Colonic mucosa (tissue), 4 donors: ENCODE data around the gene OR10S1. TPM values are rescaled to one million over a fixed set of nuclear protein-coding genes. Genes with fewer than 3 reads are reported as not detected.

Experiments used
- DNase-seq: peaks from one replicate; pipeline ENCODE4 v3.0.0-alpha.2; 2020
- H3K27ac ChIP-seq: fragments of 200-600 bp; one replicate; pipeline ENCODE4 v1.8.0; 2021
- H3K27me3 ChIP-seq: fragments of 200-600 bp; one replicate; pipeline ENCODE4 v1.8.0; 2021
- H3K36me3 ChIP-seq: fragments of 200-600 bp; one replicate; pipeline ENCODE4 v1.8.0; 2021
- H3K4me1 ChIP-seq: fragments of 200-600 bp; one replicate; pipeline ENCODE4 v1.8.0; 2021; ENCODE audit warnings: mild to moderate bottlenecking
- H3K4me3 ChIP-seq: fragments of 200-600 bp; one replicate; pipeline ENCODE4 v1.8.0; 2021
- H3K9ac ChIP-seq, 2 donors: one replicate each; pipeline ENCODE4 v1.7.0; 2013; ENCODE audit warnings: control low read depth in 2 of 2, low read depth in 2 of 2, low read length in 2 of 2
- H3K9me3 ChIP-seq: fragments of 200-600 bp; one replicate; pipeline ENCODE4 v1.8.0; 2021
- intact Hi-C: fragments of 100-400 bp; cut with DNase I; formaldehyde crosslinking; loops from one replicate; pipeline ENCODE4 v1.14.1; 2022
- total RNA-seq, 2 donors: library from RNA; stranded (reverse); fragmentation: NEBNext Ultra II Directional in 1 of 2; extraction: Animal tissue kit (Norgen Biotek cat#: 25700) in 1 of 2; gene quantifications; one replicate each; pipeline ENCODE4 v1.2.1, GENCODE V29; 2021
- TF ChIP-seq, protein P1 (sequence below): fragments of 200-600 bp; IDR thresholded peaks from one replicate; pipeline ENCODE4 v1.8.0; 2022; ENCODE audit warnings: antibody characterized with exemption, mild to moderate bottlenecking
- donor health status: healthy.
- donor health status: DM: no; HTN: no; CAD: no.
- donor health status: DM: no; HTN: no; CAD: no.

OR10S1 gene
- total RNA-seq, 2 donors from 2014 or later = not detected

DNA sequence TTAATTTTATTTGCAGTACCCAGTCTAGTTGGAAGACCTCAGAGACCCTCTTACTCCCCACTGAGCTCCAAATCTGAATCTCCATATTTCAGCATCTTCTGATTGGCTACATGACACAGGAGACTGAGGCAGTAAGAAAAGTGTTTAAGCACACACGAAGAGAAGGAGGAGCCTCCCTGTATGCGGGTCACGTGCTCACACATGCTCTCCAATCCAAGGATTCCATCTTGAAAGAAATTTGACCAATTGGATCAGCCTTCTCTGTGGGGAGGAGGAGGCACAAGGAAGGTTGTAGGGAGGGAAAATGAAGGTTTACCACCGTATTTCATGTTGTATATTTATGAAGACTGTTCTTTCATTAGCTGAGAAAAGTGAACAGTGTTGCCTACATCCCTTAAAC is 35.2 kb downstream of the OR10S1 start:
- Histone ChIP-seq H3K4me1 (no peaks in the 10 kb centered on the region), H3K27me3 (no peaks in the 10 kb centered on the region)

DNA sequence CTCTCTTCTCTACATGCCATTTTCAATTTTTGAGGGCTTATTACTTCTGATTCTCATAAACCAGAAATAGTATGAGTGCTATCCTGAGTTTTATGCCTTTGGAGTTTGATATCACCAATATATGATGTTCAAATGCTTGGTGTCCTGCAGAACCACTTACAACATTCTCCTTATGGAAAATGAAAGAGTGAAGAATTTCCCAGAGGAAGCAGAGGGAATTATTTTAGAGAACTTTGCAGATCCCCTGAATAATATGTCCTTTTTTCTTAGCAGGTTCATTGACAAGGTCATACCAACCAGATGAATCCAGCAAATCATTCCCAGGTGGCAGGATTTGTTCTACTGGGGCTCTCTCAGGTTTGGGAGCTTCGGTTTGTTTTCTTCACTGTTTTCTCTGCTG is 38.3 kb downstream of the OR10S1 start, which contains the start of gene OR4D5:
Gene OR4D5 (plus strand): TSS at position 301 of the 400 bp plus-strand sequence. CDS start 0 bp downstream, at position 301.
- Histone ChIP-seq H3K9me3 (no peaks in the 10 kb centered on the region), H3K27me3 (no peaks in the 10 kb centered on the region), H3K9ac (no peak within 1 kb of the TSS), H3K4me3 (no peak within 1 kb of the TSS), H3K4me1 (no peaks in the 10 kb centered on the region), H3K36me3 (no peaks in the 10 kb centered on the region), H3K27ac (no peak within 1 kb of the TSS)
- intact Hi-C loops = no loop called here
- no peak for DNase-seq
- TF ChIP-seq, protein P1, sequence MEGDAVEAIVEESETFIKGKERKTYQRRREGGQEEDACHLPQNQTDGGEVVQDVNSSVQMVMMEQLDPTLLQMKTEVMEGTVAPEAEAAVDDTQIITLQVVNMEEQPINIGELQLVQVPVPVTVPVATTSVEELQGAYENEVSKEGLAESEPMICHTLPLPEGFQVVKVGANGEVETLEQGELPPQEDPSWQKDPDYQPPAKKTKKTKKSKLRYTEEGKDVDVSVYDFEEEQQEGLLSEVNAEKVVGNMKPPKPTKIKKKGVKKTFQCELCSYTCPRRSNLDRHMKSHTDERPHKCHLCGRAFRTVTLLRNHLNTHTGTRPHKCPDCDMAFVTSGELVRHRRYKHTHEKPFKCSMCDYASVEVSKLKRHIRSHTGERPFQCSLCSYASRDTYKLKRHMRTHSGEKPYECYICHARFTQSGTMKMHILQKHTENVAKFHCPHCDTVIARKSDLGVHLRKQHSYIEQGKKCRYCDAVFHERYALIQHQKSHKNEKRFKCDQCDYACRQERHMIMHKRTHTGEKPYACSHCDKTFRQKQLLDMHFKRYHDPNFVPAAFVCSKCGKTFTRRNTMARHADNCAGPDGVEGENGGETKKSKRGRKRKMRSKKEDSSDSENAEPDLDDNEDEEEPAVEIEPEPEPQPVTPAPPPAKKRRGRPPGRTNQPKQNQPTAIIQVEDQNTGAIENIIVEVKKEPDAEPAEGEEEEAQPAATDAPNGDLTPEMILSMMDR = no peak

More for the DNA sequence above, 35.2 kb downstream of the OR10S1 start:
- Histone ChIP-seq H3K9me3 (no peaks in the 10 kb centered on the region), H3K36me3 (no peaks in the 10 kb centered on the region), H3K4me3 (no peak overlapping the region), H3K9ac (no peak overlapping the region), H3K27ac (no peak overlapping the region)
- no peak for DNase-seq
- intact Hi-C loops = no loop called here
- TF ChIP-seq, protein P1 = no peak

Other genes starting within 250 kb of the OR10S1 start
- gene ZNF202, start 236.1 kb downstream of the OR10S1 start, total RNA-seq = 1 to 10 TPM; 7.4 to 8.5 TPM
- gene OR6X1, start 223.3 kb downstream of the OR10S1 start, total RNA-seq = not detected
- gene OR6M1, start 171.4 kb downstream of the OR10S1 start, total RNA-seq = not detected
- gene TMEM225, start 92.1 kb downstream of the OR10S1 start, total RNA-seq = not detected
- gene OR8D4, start 75.6 kb downstream of the OR10S1 start, total RNA-seq = 1 to 10 TPM in 1 of 2 donors, under 1 TPM in 1; 0.64 to 1.3 TPM
- 1 to 10 TPM in 1 of 2 donors, under 1 TPM in 1; 0.45 to 1.2 TPM for gene OR4D5, start 38.2 kb downstream of the OR10S1 start, total RNA-seq
- gene OR6T1, start 33.9 kb downstream of the OR10S1 start, total RNA-seq = not detected
- not detected for gene OR10G6, start 17.4 kb upstream of the OR10S1 start, total RNA-seq
- under 1 TPM; 0.12 to 0.69 TPM for gene OR10G4, start 35.2 kb upstream of the OR10S1 start, total RNA-seq
- under 1 TPM in 1 of 2 donors, not detected in 1; 0.32 TPM for gene OR10G9, start 45.2 kb upstream of the OR10S1 start, total RNA-seq
- under 1 TPM in 1 of 2 donors, not detected in 1; 0.32 TPM for gene OR10G8, start 49.0 kb upstream of the OR10S1 start, total RNA-seq
- gene OR10G7, start 63.5 kb upstream of the OR10S1 start, total RNA-seq = not detected
- 10 to 100 TPM; 38.0 to 62.5 TPM for gene VWA5A, start 137.7 kb upstream of the OR10S1 start, total RNA-seq
- gene OR10D3, start 205.6 kb upstream of the OR10S1 start, total RNA-seq = not detected